ENCODE data around the gene PTH1R.

The PTH1R gene

DNA sequence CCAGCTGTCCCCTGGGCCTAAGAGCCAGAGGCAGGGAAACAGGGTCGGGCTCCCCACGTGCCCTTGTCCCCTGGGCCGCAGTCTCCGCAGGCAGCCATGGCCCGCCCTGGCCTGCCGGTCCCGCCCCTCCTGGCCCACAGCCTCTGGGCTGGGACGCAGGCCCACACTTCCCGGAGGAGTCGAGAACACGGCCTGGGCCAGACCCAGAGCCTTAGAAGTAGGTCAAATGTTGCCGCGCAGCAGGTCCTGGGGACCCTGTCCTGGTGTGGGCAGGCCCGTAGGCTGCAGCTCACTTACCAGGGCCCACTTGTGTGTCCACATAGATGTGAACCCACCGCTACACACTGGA is 10.0 kb upstream of the PTH1R start:
- TF ChIP-seq, protein P1, sequence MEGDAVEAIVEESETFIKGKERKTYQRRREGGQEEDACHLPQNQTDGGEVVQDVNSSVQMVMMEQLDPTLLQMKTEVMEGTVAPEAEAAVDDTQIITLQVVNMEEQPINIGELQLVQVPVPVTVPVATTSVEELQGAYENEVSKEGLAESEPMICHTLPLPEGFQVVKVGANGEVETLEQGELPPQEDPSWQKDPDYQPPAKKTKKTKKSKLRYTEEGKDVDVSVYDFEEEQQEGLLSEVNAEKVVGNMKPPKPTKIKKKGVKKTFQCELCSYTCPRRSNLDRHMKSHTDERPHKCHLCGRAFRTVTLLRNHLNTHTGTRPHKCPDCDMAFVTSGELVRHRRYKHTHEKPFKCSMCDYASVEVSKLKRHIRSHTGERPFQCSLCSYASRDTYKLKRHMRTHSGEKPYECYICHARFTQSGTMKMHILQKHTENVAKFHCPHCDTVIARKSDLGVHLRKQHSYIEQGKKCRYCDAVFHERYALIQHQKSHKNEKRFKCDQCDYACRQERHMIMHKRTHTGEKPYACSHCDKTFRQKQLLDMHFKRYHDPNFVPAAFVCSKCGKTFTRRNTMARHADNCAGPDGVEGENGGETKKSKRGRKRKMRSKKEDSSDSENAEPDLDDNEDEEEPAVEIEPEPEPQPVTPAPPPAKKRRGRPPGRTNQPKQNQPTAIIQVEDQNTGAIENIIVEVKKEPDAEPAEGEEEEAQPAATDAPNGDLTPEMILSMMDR (conservative IDR thresholded peaks at IDR 0.05; ENCODE audit: low read depth): no peak
- POLR2A ChIA-PET (ENCODE audit: low non-redundant PET): no interaction called here
- no peak for DNase-seq (ENCODE audit: low spot score)
- H3K27ac ChIP-seq: no peak overlapping the region
- CTCF ChIA-PET: interaction anchor here (0.8 to 0.9 kb wide), 2 partner anchors 11 to 457 kb away, joined by 3 read pairs; no protein-coding TSS in a partner anchor

DNA sequence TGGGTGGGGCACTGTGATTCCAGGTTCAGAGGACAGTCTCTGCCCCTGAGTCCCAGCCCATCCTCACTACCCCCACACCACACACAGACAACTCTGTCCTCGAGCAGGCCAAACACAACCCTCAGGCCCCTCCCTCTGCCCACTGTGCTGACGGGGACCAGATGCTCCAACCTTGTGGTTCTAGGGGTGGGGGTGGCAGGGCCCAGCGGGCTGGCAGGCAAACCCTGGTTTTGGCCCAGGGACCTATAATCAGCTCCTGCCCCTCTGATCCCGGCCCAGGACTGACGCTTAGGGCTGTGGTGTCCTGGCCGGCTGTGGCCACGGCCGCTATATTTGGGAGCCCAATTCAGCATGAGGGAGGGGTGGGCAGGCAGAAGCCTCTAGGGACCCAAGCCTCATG is 9.2 kb upstream of the PTH1R start:
- ChIA-PET POLR2A (ENCODE audit: low non-redundant PET) (no interaction called here), CTCF (no interaction called here)
- no peak for DNase-seq (ENCODE audit: low spot score)
- H3K27ac ChIP-seq: no peak overlapping the region
- TF ChIP-seq, protein P1 (conservative IDR thresholded peaks at IDR 0.05; ENCODE audit: low read depth): no peak

DNA sequence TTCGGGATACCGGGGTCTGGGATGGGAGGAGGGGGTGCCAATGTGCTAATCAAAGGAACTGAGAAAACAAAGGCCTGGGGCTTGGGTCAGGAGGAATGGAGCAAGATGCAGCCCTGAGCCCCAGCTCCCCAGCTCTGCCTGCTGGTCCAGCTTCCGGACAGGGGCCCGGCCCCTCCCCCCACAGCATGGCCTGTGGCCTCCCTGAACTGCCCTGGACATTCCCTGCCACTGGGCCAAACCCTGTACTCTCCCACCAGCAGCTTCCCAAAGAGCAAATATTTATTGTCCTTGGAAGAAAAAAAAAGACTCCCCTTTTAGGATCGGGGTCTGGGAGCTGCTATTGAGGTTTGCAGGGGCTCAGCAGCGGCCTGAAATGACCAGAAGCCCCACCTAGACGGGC is 8.6 kb upstream of the PTH1R start:
- TF ChIP-seq, protein P1 (conservative IDR thresholded peaks at IDR 0.05; ENCODE audit: low read depth): no peak
- no peak overlapping the region for H3K27ac ChIP-seq
- ChIA-PET CTCF (no interaction called here), POLR2A (ENCODE audit: low non-redundant PET) (no interaction called here)
- DNase-seq (ENCODE audit: low spot score): no peak

DNA sequence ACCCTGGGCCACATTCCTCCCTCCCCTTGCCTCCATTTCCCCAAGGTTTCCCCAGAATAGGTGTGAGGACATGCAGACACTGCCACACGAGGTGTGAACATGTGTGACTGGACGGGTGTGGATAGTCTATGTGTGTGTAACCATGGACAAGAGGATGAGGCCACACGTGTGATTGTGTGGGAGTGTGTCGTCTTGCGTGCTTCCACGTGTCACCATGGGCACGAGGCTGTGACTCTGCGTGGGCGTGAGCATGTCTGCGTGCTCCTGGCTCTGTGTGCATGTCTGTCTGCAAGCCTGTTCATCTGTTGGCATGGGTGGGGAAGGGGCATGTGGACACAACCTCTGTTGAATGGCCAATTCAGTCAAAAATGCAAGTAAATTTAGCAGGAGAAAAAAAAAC is 8.1 kb upstream of the PTH1R start:
- no peak for DNase-seq (ENCODE audit: low spot score)
- H3K27ac ChIP-seq: no peak overlapping the region
- CTCF ChIA-PET: no interaction called here
- POLR2A ChIA-PET (ENCODE audit: low non-redundant PET): no interaction called here
- TF ChIP-seq, protein P1 (conservative IDR thresholded peaks at IDR 0.05; ENCODE audit: low read depth): no peak

DNA sequence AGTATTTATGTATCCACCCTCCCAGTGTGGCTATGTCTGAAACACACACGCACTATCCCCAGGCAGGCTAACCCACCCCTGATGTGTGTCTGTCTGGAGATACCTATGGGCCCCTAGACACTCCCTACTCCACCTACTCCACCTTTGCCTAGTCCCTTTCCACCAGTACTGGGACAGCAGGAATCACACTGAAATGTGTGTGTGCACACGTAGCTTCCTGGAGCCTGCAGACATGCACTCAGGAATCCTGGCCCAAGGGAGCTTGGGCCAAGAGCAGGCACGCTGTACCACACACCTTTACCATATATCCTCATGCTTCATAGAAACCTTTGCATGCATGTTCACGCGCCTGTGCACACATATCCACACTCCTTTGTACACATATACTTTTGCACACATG is 6.9 kb upstream of the PTH1R start:
- no peak for DNase-seq (ENCODE audit: low spot score)
- ChIA-PET CTCF (interaction anchor here (0.7 kb wide), 1 partner anchor 165 kb away, joined by 3 read pairs; no protein-coding TSS in a partner anchor), POLR2A (ENCODE audit: low non-redundant PET) (no interaction called here)
- TF ChIP-seq, protein P1 (conservative IDR thresholded peaks at IDR 0.05; ENCODE audit: low read depth): no peak
- no peak overlapping the region for H3K27ac ChIP-seq

DNA sequence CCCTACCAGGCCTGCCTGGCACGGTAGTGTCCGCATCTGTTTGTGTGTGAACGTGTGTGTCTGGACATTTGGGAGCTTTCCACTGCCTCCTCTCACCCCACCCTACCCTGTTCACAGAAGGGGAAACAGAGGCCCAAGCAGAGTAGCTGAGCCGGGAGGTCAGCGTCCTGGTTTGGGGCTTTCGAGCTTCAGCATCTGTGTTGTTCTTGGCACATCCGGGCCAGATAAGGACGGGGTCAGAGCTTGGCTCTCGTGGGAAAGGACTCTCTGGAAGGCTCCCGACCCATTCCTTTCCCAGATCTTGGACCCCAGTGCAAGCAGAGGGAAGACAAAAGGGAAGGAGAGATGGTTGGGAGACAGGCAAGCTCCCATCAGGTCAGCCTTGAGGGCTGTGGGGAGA is 6.3 kb upstream of the PTH1R start:
- ChIA-PET POLR2A (ENCODE audit: low non-redundant PET) (no interaction called here), CTCF (interaction anchor here (0.7 kb wide), 1 partner anchor 11 kb away, joined by 3 read pairs; no protein-coding TSS in a partner anchor)
- no peak overlapping the region for H3K27ac ChIP-seq
- DNase-seq (ENCODE audit: low spot score): no peak
- TF ChIP-seq, protein P1 (conservative IDR thresholded peaks at IDR 0.05; ENCODE audit: low read depth): no peak

DNA sequence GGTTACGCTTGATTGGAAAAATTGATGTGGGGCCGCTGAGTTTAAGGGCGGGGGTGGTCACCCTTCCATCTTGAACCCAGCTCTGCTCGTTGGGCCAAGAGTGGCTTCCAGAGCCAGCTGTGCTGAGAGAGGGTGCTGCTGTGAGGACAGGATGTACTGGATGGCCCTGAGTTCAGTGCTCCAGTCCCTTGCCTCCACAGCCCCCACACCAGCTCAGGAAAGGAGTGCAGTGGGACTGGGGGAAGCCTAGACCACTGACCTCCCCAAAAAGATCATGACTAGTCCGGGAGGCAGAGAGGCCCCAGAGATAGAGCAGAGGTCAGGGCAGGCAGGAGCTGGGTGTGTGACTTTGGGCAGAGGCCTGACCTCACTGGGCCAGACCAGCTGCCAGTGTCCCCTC is 4.0 kb upstream of the PTH1R start:
- ChIA-PET POLR2A (ENCODE audit: low non-redundant PET) (no interaction called here), CTCF (no interaction called here)
- H3K27ac ChIP-seq: no peak overlapping the region
- TF ChIP-seq, protein P1 (conservative IDR thresholded peaks at IDR 0.05; ENCODE audit: low read depth): no peak
- DNase-seq (ENCODE audit: low spot score): no peak

All from RWPE1 (cell line).